HG03135 (cell line): Measurements from ENCODE around the gene RBM24.
"Not testable (repeated sequence)": the region's sequence is repeated elsewhere in the genome, so short reads cannot be mapped to it uniquely, and the experiment has no call there.

ENCODE experiments used
- ATAC-seq: cut with Tn5 transposase; IDR thresholded peaks from one replicate; pipeline ENCODE4 v1.9.1; 2021; ENCODE audit warnings: mild to moderate bottlenecking, moderate library complexity; ENCODE audit not compliant: unreplicated experiment

Gene RBM24

GRCh38 chr6:17289630-17290061 lies 8.5 kb downstream of the RBM24 start:
- ATAC-seq, result no peak

- no peak for ATAC-seq
Observed at GRCh38 chr6:17291778-17292177, 10.6 kb downstream of the RBM24 start.

GRCh38 chr6:17292600-17293133 lies 11.5 kb downstream of the RBM24 start:
- ATAC-seq, result no peak

- ATAC-seq, result no peak
Observed at GRCh38 chr6:17293395-17293794, 12.2 kb downstream of the RBM24 start.

GRCh38 chr6:17297271-17298080 lies 16.3 kb downstream of the RBM24 start:
- no peak for ATAC-seq

GRCh38 chr6:17298257-17298656 lies 17.1 kb downstream of the RBM24 start:
- ATAC-seq, result no peak

GRCh38 chr6:17299222-17299621 lies 18.1 kb downstream of the RBM24 start:
- ATAC-seq, result no peak

GRCh38 chr6:17299750-17300149 lies 18.6 kb downstream of the RBM24 start:
- no peak for ATAC-seq

GRCh38 chr6:17300637-17301036 lies 19.5 kb downstream of the RBM24 start:
- ATAC-seq, result no peak

- no peak for ATAC-seq
Observed at GRCh38 chr6:17303444-17303843, 22.3 kb downstream of the RBM24 start.

- ATAC-seq, result no peak
Observed at GRCh38 chr6:17305219-17306001, 24.2 kb downstream of the RBM24 start.

- no peak for ATAC-seq
Observed at GRCh38 chr6:17311595-17312311, 30.6 kb downstream of the RBM24 start.

- ATAC-seq, result not testable (repeated sequence)
Observed at GRCh38 chr6:17313238-17313637, 32.1 kb downstream of the RBM24 start.

- no peak for ATAC-seq
Observed at GRCh38 chr6:17313971-17314370, 32.8 kb downstream of the RBM24 start.

GRCh38 chr6:17315262-17315661 lies 34.1 kb downstream of the RBM24 start:
- no peak for ATAC-seq

- ATAC-seq, result no peak
Observed at GRCh38 chr6:17318435-17319165, 37.4 kb downstream of the RBM24 start.

GRCh38 chr6:17320266-17320665 lies 39.1 kb downstream of the RBM24 start:
- not testable (repeated sequence) for ATAC-seq

- ATAC-seq, result no peak
Observed at GRCh38 chr6:17331238-17331637, 50.1 kb downstream of the RBM24 start.

- ATAC-seq, result no peak
Observed at GRCh38 chr6:17334265-17334664, 53.1 kb downstream of the RBM24 start.

- ATAC-seq, result no peak
Observed at GRCh38 chr6:17336425-17336824, 55.3 kb downstream of the RBM24 start.

- no peak for ATAC-seq
Observed at GRCh38 chr6:17339308-17339670, 58.1 kb downstream of the RBM24 start.
